Endothelial cell of umbilical vein (primary cell): ENCODE results near the gene PPP6R1.

ENCODE experiments used
- CTCF ChIP-seq, 2 donors: IDR thresholded peaks; 1 replicate in 1 of 2; 2 replicates in 1 of 2; pipeline ENCODE4 v1.5.1; 2011; ENCODE audit warnings: low read length in 2 of 2, mild to moderate bottlenecking in 2 of 2, moderate library complexity in 2 of 2, control low read depth in 1 of 2, inconsistent platforms in 1 of 2, low read depth in 1 of 2; ENCODE audit not compliant: insufficient read depth in 1 of 2; ENCODE audit errors: extremely low read depth in 1 of 2
- EZH2 ChIP-seq: IDR thresholded peaks from 2 replicates; pipeline ENCODE4 v1.6.1; 2012; ENCODE audit warnings: borderline replicate concordance, low read depth, mild to moderate bottlenecking, moderate library complexity, low read length, inconsistent platforms; ENCODE audit not compliant: severe bottlenecking
- GATA2 ChIP-seq: IDR thresholded peaks from 2 replicates; pipeline ENCODE4 v1.7.0; 2011; ENCODE audit warnings: low read depth, mild to moderate bottlenecking, moderate library complexity, mixed read lengths, low read length; ENCODE audit not compliant: insufficient read length, insufficient read depth
- MYC ChIP-seq: IDR thresholded peaks from one replicate; pipeline ENCODE4 v1.6.1; 2011; ENCODE audit warnings: mild to moderate bottlenecking, low read depth, low read length
- POLR2A ChIP-seq: IDR thresholded peaks from 2 replicates; pipeline ENCODE4 v1.6.1; 2012; ENCODE audit warnings: low read depth, mild to moderate bottlenecking, control low read depth, low read length
- POLR2AphosphoS5 ChIP-seq: IDR thresholded peaks from 2 replicates; pipeline ENCODE4 v1.6.1; 2012; ENCODE audit warnings: low read depth, mild to moderate bottlenecking, control low read depth, low read length, moderate library complexity; ENCODE audit not compliant: insufficient read depth

GRCh38 chr19:55285229-55285890 is 26.5 kb upstream of the PPP6R1 start:
- TF ChIP-seq CTCF (IDR thresholded peaks at IDR 0.05; ENCODE audit: extremely low read depth in 1 of 2, insufficient read depth in 1 of 2, low read depth in 1 of 2, low read length in 2 of 2) = no peak
- TF ChIP-seq GATA2 = no peak
- TF ChIP-seq MYC = no peak
- no peak for TF ChIP-seq EZH2
- no peak for TF ChIP-seq POLR2AphosphoS5
- no peak for TF ChIP-seq POLR2A
